NCI-H524 treated with DMSO at 0.1 percent for 48 hours (cell line): ENCODE measurements around the gene SLC16A4.
A peak's percentile ranks its signal among the peaks of the same experiment; 100 is the strongest.
"Not testable (repeated sequence)": the region's sequence is repeated elsewhere in the genome, so short reads cannot be mapped to it uniquely, and the experiment has no call there.

Source experiments
- DNase-seq: peaks from one replicate; lab custom pipeline; 2025; lab: John Stamatoyannopoulos, UW

The SLC16A4 gene

DNA sequence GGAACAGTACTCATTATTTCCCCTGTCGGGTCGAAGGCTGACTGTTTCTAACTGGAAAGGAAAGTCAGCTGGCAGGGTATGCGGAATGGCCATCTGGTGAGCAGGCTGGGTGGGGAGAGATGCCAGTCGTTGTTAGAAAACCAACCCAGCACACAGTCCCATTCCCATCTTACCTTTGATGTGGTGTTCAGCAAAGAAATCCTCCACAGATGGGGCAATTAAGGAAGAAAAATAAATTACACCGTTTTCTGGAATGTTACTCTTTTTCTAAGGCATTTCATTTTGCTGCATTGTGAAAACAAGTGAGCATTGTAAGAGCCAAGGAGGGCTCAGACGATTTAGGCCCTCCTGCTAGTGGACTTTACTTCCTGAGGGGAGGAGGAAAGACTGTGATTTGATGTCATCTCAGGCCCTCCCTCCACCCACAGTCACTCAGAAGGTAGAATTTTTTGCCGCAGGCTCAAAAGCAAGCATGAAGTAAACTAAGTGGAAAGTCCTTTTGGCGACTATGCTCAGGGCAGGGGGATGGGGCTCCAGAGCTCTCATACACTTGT lies at the start of gene SLC16A4:
Gene SLC16A4 (minus strand): TSS at position 335 of the 554 bp plus-strand sequence. CDS start 1,703 bp downstream, outside the sequence.
- no peak for DNase-seq

- not testable (repeated sequence) for DNase-seq
Observed at GRCh38 chr1:110439873-110440272, 49.0 kb upstream of the SLC16A4 start.

- no peak for DNase-seq
Observed at GRCh38 chr1:110438893-110439292, 48.1 kb upstream of the SLC16A4 start.

DNA sequence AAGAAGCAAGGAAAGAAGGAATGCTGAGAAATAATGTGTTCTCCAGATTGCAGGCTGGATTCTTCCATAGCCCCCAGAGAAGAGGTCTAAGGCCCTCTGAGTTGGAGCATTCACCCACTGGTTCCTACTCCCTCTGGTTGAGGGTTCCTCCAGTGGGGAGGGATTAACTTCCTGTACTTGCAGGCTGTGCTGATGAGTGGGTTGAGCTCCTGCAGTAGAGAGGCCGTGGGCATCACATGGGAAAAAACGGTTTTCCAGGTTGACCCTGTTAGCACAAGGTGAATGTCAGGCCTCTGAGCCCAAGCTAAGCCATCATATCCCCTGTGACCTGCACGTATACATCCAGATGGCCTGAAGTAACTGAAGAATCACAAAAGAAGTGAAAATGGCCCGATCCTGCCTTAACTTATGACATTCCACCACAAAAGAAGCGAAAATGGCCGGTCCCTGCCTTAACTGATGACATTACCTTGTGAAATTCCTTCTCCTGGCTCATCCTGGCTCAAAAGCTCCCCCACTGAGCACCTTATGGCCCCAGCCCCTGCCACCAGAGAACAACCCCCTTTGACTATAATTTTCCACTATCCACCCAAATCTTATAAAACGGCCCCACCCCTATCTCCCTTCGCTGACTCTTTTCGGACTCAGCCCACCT lies 46.9 kb upstream of the SLC16A4 start:
- not testable (repeated sequence) for DNase-seq

DNA sequence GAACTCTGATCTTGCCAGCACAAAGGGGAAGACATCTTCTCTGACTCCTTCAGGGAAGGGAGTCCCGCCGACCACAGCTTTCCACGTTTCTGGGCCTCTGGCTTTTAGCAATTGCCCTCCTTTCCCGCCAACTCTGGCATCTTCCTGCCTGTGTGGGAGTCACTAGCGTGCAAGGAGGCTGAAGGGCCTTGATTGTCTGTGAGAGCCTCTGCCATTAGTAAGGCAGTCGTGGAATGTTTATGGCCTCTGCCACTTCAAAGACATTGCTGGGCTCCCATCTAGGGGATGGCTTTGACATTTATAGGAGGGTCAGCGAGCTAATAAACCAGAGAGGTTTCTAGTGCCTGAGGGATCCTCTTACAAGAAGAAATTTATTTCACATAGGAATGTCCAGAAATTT lies 45.8 kb upstream of the SLC16A4 start:
- DNase-seq, result no peak

- DNase-seq, result no peak
Observed at GRCh38 chr1:110434946-110435345, 44.1 kb upstream of the SLC16A4 start.

DNA sequence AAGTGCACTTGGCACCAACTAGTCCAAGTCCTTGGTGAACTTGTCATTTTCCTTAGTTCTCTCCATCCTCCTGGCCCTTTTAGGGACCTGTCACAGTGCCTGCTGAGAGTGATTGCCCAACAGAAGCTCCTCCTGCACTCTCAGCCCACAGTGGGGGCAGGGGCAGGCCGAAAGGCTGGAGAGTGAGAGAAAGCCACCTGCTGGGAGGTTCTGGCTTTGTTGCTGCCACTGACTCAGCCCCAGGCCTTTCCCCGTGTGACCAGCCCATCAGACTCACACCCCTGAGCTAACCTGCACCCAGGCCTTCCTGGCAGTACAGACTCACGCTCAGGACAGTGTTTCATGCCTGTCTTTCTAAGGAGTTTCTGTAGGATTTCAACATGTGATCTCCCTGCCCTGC lies 43.0 kb upstream of the SLC16A4 start:
- no peak for DNase-seq

- DNase-seq, result no peak
Observed at GRCh38 chr1:110433213-110433612, 42.4 kb upstream of the SLC16A4 start.

DNA sequence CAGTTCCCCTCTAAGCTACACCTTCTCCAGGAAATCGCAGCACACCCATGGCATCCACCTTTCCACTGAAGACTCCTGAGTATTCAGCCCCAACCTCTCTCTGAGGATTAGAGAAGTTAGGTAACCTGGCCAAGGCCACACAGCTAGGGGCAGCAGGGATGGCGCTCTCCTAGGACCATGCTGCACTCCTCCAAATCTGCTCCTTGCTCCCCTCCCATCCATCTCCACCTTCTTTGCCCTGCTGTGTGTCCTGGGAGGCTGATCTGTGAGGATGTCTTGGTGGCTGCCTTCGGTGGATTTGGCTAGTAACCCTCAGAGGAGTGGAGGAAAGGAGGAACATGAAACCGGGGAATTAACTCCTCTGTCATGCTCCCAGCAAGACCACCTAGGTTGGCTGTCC lies 40.1 kb upstream of the SLC16A4 start:
- DNase-seq, result no peak

GRCh38 chr1:110430366-110430765 lies 39.5 kb upstream of the SLC16A4 start:
- no peak for DNase-seq

DNA sequence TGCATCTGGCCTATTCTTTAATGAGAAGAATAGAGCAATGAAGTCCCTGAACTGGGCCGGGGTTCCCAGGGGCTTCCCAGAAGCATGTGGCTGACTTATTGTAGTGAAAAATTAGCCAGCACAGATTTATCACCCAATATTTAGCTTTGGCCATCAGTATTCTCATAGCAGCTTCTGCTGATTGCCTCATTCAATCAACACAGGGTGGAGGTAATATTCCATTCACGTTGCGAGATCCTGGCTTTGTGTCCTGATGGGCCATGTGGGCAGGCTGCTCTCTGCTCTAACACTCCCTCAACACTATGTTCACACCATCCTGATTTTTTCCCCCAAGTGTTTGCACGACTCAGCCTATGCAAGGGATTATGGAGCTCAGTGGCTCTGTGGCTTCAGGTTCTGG lies 38.1 kb upstream of the SLC16A4 start:
- no peak for DNase-seq

- DNase-seq, result no peak
Observed at GRCh38 chr1:110426854-110427253, 36.0 kb upstream of the SLC16A4 start.

DNA sequence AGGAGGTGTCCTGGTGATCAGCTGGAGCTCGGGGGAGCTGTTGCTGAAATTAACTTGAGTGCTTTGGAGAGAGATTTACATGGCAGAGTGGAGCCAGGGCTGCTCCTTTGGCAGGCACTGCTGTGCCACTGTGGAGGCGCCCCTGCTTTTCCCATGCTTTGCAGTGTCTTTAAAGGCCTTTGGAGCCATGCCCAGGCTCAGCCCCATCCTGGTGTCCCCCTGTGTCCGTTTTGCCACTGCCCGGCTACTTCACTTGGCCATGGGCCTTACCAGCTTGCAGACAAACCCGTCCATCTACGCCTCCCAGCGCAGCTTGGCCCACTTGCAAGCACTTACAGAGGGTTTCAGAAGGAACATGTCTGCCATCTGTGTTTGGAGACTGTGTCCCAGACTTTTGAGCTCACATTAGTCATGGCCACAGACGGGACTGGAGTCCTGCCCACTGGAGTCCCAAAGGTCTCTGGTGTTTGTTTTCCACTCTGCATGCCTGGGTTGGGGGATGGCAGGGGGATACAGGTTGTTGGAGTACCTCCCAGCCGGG lies 34.9 kb upstream of the SLC16A4 start:
- no peak for DNase-seq

- DNase-seq, result peak; percentile 9
Observed at GRCh38 chr1:110424699-110425611, 34.1 kb upstream of the SLC16A4 start.

GRCh38 chr1:110420874-110421793 lies 30.3 kb upstream of the SLC16A4 start:
- no peak for DNase-seq

DNA sequence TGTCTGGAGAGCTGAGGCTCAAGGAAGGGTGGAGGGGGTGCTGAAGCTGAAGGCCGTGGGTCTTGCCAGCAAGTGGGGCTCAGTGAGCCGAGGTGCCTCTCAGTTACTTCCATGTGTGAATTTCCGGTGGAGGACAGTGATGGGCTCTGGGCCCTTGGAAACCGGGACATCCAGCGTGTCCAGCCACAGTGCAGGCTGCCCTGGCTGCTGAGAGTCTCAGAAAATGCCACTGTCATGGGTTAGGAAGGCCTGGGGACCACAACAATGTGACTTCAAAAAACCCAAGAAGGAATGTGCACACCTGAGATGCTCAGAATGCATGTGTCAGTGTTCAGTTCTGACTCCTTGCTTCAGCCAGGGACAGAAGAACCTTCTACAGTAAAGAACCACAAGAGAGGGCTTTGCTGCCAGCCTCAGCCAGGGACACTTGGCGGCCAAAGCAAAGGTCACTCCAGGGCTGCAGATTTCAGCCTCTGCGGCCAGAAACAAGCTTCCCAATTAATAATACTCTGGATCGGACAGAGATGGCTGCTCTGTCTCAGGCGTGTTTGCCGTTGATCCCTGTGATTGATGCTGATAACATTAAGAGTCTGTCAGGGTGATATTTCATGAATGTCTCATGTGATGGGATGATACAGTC lies 29.3 kb upstream of the SLC16A4 start:
- no peak for DNase-seq

DNA sequence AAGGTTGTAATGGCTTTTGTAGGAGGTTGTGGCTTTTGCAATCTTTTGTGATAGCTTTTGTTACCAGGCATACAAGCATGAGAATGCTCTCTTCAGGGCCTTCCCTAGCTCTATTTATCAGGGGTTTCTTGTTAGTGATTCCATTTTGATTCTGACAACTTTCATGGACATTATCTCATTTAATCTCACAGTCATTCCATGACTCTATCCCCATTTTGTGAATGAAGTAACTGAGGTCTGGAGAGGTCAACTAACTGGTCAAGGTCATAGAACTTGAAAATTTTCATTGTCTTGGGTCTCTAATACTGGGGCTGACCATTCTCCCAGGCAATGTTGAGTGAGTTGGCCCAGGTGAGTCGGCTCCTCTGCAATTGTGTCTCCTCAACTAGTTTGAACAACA lies 27.9 kb upstream of the SLC16A4 start:
- DNase-seq, result no peak

DNA sequence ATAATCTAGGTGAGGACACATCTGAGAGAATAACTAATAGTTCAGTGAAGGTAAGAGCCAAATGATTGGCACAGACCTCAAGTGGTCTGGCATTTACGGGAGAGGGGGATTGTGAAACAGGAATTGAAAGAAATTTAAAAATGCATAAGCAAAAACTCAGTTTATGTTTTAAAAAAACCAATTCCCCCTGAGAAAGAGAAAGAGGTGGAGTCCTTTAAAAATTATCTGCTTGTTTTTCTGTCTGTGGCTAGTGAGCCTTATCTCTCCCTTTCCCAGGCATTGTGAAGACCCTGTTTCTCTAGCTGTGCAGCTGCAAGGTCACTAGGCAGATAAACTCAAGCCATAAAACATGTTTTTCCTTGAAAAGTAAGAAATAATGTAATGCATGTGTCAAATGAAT lies 22.2 kb upstream of the SLC16A4 start:
- not testable (repeated sequence) for DNase-seq

DNA sequence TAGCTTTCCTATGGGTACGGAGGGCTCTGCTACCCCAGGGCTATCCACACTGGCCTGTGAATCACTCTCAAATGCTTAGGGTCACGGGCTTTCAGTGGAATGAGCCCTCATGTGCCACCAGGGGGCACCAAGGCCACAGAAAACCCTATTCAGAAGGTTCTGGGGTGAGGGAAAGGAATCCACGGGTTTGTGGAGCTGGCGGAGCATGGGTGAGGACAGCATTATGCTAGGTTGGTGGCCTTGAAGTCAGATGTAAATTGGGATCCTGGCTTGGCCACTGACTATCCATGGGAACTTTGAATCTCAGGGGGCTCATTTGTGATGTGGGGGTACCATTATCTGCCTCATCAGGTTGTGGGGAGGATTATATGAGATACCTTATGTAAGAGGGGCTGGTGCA lies 21.8 kb upstream of the SLC16A4 start:
- DNase-seq, result no peak

DNA sequence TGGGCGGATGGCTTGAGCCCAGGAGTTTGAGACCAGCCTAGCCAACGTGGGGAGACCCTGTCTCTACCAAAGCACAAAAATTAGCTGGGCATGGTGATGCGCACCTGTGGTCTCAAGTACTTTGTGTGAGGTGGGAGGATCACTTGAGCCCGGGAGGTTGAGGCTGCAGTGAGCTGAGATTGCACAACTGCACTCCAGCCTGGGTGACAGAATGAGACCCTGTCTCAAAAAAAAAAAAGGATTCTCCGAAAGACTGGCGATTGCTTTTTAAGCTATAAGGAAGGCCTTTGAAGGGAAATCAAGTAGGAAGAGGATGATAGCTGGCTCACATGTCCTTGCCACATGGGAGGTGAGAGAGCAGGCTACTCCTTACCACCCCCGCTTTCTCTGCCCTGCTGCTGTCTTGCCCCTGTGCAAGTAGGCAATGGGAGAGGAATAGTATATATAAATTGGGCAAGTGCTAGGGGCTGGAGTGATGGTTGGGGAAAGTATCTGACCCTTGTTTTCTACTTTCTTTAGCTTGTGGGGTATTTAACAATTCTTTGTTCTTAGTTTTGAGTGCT lies 20.4 kb upstream of the SLC16A4 start:
- no peak for DNase-seq

DNA sequence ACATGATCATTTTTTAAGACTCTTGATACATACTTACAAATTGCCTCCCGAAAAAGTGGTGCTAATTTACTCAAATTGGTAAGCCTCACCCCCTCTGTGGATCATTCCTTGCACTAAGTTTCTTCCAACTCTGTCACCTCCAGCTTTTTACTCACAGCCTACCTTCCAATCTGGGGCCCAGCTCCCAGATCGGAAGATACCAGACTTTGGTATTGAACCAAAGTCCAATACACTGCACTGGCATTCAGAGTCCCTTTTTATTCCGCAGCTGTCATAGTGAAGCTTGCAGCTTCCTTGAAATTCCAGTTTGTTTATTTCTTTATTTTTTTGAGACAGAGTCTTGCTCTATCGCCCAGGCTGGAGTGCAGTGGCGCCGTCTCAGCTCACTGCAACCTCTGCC lies 18.5 kb upstream of the SLC16A4 start:
- no peak for DNase-seq
